ENCODE results near the gene PPFIA1.

Gene PPFIA1

GRCh38 chr11:70298243-70298915 lies 27.9 kb downstream of the PPFIA1 start:
- DNase-seq = no peak

GRCh38 chr11:70299636-70300035 lies 29.1 kb downstream of the PPFIA1 start:
- DNase-seq = no peak

GRCh38 chr11:70301191-70301590 lies 30.7 kb downstream of the PPFIA1 start:
- DNase-seq = no peak

- peak; percentile 71 for DNase-seq
Measured at GRCh38 chr11:70301721-70302418, 31.4 kb downstream of the PPFIA1 start.

GRCh38 chr11:70302419-70302752 lies 31.9 kb downstream of the PPFIA1 start:
- no peak for DNase-seq

- DNase-seq = no peak
Measured at GRCh38 chr11:70303070-70303469, 32.6 kb downstream of the PPFIA1 start.

- DNase-seq = no peak
Measured at GRCh38 chr11:70304208-70304603, 33.7 kb downstream of the PPFIA1 start.

- DNase-seq = no peak
Measured at GRCh38 chr11:70305501-70305900, 35.0 kb downstream of the PPFIA1 start.

GRCh38 chr11:70306586-70307033 lies 36.1 kb downstream of the PPFIA1 start:
- no peak for DNase-seq

GRCh38 chr11:70307176-70307575 lies 36.7 kb downstream of the PPFIA1 start:
- DNase-seq = no peak

- DNase-seq = no peak
Measured at GRCh38 chr11:70311616-70312015, 41.1 kb downstream of the PPFIA1 start.

GRCh38 chr11:70312401-70313357 lies 42.2 kb downstream of the PPFIA1 start:
- DNase-seq = no peak

- DNase-seq = no peak
Measured at GRCh38 chr11:70313945-70314344, 43.5 kb downstream of the PPFIA1 start.

GRCh38 chr11:70314730-70315129 lies 44.2 kb downstream of the PPFIA1 start:
- no peak for DNase-seq

- no peak for DNase-seq
Measured at GRCh38 chr11:70315716-70316115, 45.2 kb downstream of the PPFIA1 start.

- DNase-seq = no peak
Measured at GRCh38 chr11:70317581-70318305, 47.3 kb downstream of the PPFIA1 start.

GRCh38 chr11:70319396-70320076 lies 49.0 kb downstream of the PPFIA1 start:
- DNase-seq = no peak

- no peak for DNase-seq
Measured at GRCh38 chr11:70322666-70323065, 52.2 kb downstream of the PPFIA1 start.

- no peak for DNase-seq
Measured at GRCh38 chr11:70323806-70324205, 53.3 kb downstream of the PPFIA1 start.

- peak; percentile 49 for DNase-seq
Measured at GRCh38 chr11:70324376-70325115, 54.1 kb downstream of the PPFIA1 start.

GRCh38 chr11:70325824-70326223 lies 55.3 kb downstream of the PPFIA1 start:
- no peak for DNase-seq
